T-helper 2 cell treated with Interferon-gamma antibody and Interleukin-4, amounts not matched to agents 100 ng/mL and 5 ng/mL, for 36 hours (primary cell): ENCODE data around the gene NRCAM. TPM values are rescaled to one million over a fixed set of nuclear protein-coding genes. Genes with fewer than 3 reads are reported as not detected.
"Not testable (repeated sequence)": the region's sequence is repeated elsewhere in the genome, so short reads cannot be mapped to it uniquely, and the experiment has no call there.

Experiments used
- intact Hi-C: fragments of 100-400 bp; cut with micrococcal nuclease; formaldehyde crosslinking; loops from one replicate; pipeline ENCODE4 v1.15.1; 2023
- total RNA-seq: library from RNA; stranded (reverse); gene quantifications from 2 replicates; pipeline ENCODE4 v1.2.3, GENCODE V29; 2022

NRCAM gene
- total RNA-seq, 1 donor from 2014 or later: not detected

DNA sequence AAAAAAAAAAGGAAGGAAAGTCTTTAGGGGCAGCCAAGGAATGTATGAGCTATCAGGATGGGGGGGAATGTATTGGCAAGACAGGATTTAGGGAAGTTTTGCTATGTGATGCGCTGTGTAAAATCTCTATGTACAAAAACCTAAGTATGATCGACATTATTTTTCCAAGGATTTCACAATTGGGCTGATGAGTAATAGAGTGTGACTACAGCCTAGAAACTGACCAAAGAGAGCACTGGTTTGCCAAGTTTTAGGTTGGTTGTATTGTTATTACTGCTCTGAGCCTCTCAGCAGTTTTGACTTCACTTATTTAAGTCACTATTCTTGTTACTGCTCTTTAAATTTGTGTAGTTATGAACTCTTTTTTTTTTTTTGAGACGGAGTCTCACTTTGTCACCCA is 107.3 kb downstream of the NRCAM start:
- intact Hi-C loops: no loop called here

DNA sequence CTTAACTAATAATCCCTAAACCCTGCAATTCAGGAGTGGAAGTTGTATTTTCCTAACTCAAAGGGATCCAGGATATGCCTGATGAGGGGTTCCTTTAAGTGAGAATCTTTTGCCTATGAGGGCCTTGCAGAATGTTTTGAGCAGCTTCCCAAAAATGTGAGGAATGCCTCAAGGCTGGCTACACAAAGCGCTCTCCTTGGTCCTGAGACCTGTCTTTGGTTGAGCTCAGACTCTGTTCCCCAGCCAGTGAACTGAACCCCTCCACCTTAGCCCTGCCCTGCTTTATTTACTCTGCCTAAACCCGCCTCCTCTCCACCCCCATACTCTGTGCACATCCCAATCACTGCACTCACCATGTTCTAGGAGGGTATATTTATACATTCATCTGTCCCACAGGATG is 108.6 kb downstream of the NRCAM start:
- intact Hi-C loops: no loop called here

GRCh38 chr7:108345710-108346336 is 110.4 kb downstream of the NRCAM start:
- intact Hi-C loops: no loop called here

DNA sequence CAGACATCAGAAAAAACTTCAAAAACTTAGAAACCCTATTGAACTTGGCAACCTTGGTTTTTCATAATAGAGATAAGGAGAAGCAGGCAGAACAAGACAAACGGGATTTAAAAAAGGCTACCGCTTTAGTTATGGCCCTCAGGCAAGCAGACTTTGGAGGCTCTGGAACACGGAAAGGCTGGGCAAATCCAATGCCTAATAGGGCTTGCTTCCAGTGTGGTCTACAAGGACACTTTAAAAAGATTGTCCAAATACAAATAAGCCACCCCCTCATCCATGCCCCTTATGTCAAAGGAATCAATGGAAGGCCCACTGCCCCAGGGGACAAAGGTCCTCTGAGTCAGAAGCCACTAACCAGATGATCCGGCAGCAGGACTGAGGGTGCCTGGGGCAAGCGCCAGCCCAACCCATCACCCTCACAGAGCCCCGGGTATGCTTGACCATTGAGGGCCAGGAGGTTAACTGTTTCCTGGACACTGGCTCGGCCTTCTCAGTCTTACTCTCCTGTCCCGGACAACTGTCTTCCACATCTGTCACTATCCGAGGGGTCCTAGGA is 115.3 kb downstream of the NRCAM start:
- intact Hi-C loops: no loop called here

DNA sequence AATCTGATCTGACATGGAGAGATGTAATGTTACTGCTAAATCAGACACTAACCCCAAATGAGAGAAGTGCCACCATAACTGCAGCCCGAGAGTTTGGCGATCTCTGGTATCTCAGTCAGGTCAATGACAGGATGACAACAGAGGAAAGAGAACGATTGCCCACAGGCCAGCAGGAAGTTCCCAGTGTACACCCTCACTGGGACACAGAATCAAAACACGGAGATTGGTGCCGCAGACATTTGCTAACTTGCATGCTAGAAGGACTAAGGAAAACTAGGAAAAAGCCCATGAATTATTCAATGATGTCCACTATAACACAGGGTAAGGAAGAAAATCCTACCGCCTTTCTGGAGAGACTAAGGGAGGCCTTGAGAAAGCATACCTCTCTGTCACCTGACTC is 115.8 kb downstream of the NRCAM start:
- intact Hi-C loops: not testable (repeated sequence)

DNA sequence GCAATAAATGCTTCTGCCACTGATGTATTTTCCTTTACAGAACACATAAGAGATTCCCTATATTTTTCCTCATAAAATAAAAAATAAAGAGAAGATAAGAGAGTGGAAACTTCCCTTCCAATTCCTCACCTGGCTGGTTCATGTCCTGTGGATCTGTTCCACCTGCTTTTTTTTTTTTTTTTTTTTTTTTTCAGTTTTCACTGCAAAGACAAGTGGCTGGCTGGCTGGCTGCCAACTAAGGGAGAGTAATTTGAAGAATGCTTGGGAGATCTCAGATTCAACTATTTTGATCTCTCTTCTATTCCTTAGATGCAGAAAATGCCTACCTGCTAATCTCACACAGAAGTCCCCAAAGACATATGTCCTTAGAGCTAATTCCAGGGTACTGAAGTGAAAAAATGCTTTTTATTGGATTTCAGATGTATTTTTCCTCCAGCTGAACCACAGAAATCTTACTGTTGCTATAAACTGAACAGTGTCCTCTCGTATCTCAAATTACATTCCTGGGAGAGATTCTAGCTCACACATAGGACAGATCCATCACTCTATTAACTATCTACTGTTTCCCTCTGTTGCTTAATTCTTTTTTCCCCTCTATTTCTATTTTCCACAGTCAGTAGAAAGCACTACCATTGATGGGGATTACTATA is 120.8 kb downstream of the NRCAM start:
- intact Hi-C loops: no loop called here

DNA sequence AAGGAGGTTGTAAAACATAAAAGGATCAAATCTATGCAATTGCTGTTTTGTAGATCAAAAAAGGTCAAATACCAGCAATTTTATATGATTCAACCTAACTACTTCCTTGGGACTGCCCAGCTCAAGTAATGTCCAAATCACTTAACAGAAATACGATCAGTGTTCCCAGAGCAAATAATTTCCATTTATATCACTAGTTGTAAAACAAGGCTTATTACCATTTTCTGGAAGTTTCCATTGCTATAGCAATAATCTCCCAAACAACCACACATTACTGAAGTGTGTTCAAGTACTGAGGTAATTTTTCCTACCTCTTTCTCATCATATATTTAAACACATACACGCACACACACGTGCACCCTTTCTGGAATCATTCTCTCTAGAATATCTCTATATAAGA is 123.3 kb downstream of the NRCAM start:
- intact Hi-C loops: no loop called here

GRCh38 chr7:108331971-108332370 is 124.3 kb downstream of the NRCAM start:
- intact Hi-C loops: no loop called here

GRCh38 chr7:108330227-108330626 is 126.0 kb downstream of the NRCAM start:
- intact Hi-C loops: no loop called here

- intact Hi-C loops: no loop called here
Measured at GRCh38 chr7:108329514-108329913, 126.7 kb downstream of the NRCAM start.

DNA sequence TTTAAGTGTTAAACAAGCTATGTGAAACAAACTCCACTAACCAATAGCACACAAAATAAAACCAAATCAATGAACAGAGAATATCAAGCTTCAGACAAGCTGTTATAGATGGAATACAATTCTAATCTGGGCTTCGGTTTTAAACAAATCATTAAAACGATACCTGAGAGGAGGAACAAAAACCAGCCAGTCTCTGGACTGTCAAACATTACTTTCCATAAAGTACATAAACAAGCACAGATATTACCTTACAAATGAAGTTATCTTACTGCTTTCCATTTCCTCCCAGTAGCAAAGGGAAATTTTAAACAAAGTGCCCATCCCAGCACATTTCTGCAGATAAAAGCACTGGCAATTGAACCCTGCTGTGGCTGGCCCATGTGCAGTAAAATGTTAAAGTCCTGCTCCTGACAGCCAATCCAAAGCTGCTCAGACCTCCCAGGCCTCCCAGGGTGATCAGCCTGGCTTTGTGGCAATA is 128.0 kb downstream of the NRCAM start:
- intact Hi-C loops: no loop called here

DNA sequence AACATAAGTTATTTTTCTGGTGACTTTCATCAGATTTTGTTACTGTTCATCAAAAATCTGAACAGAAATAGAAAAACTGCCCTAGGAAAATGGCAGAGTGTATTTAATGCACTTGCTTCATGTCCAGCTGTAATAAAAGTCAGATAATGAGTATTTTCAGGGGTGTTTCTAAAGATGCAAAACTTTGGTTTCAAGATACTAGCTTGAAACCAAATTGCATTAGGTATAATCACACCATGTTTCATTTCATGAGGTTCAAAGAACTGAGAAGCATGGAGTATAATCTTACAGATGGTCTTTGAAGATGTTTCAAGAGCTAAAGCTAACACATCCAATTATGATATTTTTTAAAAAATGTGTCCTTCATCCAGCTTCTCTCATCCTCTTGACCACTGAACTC is 128.9 kb downstream of the NRCAM start:
- intact Hi-C loops: no loop called here

- intact Hi-C loops: no loop called here
Measured at GRCh38 chr7:108326938-108327337, 129.3 kb downstream of the NRCAM start.

- intact Hi-C loops: no loop called here
Measured at GRCh38 chr7:108324053-108325038, 131.9 kb downstream of the NRCAM start.

DNA sequence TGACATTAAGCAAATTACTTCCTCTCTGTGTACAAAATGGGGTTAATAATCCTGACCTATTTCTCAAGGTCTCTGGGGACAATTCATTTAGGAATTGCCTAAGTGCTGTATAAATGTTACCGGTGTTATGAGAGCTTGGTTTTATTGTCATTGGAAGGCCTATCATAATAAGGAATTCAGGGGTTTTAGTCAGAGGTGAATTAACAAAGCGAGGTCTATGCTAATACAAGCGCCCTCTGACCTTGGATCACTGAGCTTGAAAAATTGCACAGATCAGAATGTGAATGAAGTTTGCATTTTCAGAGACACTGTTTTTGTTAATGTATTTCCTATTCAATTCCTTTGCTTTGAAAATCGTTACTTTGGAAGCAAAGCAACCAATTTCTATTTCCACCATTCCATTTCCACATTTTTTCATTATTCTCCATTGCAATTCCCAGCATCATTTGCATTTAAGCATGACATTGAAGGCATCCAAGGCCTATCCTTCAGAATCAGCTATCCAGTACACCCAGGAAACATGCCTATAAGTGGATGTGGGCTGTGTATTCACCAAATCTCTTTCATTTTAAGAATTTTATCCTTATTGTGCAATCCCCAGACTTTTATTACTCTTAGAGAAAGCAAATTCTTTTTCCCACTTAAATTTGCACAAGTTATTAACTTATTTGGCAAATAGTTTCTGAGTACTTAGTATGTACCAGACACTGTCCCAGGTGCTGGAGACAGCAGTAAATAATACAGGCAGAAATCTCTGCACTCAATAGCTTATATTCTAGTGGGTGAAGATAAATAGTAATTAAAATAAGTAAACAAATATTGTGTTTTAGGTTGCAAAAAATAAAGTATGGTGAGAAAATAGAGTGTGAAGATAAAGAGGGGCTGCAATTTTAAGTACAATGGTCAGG is 133.1 kb downstream of the NRCAM start:
- intact Hi-C loops: no loop called here

GRCh38 chr7:108322046-108322445 is 134.2 kb downstream of the NRCAM start:
- intact Hi-C loops: no loop called here

GRCh38 chr7:108321359-108321758 is 134.9 kb downstream of the NRCAM start:
- intact Hi-C loops: no loop called here

DNA sequence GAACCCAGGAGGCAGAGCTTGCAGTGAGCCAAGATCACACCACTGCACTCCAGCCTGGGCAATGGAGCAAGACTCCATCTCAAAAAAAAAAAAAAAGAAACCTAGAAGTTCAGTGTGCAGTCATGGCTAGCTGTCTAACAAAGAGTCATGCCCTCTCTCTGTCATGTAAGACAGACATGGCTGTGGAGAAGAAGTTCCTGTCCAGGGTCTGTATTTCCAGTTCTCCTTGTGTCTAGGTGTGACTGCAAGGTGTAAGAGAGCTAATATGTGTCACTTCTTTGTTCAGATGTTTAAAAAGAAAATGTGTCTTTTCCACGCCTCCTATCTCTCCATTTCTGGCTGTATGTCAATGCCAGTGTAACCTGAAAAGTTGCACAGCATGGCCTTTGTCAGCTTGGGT is 139.5 kb downstream of the NRCAM start:
- intact Hi-C loops: no loop called here

DNA sequence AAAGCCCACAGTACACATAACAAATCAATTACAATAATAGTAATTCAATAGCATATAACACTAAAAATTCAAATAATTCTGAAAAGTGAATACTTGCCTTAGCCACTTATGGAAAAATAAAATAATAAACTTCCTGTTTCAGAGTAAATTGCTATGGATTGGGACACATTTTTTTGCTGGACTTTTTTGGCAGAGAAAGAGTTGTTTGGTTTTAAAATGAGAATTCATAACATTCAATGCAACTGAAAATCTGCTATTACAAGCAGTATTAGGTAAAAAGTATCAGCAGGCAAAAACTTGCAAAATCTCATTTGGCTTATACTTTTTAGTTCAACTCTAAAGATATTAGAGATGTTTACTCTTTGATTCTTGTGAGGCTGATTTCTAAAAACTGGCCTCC is 141.7 kb downstream of the NRCAM start:
- intact Hi-C loops: no loop called here

DNA sequence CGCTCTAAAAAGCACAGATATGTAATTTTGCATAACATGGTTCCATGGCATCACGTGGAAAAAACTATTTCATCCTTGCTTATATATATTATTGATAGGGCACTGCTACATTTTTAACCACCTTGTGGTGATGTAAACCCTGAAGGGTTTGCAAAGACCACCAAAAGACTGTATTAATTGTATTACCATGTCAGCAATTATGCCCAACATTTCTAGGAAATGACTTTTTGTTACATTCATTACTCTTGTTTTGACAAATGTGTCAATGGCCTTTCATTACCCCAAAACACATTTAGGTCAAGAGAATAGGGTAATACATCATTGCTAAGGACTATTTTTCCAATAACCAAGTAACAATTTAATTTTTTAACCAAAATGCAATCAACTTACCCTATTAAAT is 142.2 kb downstream of the NRCAM start:
- intact Hi-C loops: no loop called here

GRCh38 chr7:108313086-108313485 is 143.2 kb downstream of the NRCAM start:
- intact Hi-C loops: no loop called here
